ENCODE measurements around the gene ZNF552.
A peak's percentile ranks its signal among the peaks of the same experiment; 100 is the strongest.

- TF ChIP-seq YY1 (IDR thresholded peaks at IDR 0.05; ENCODE audit: insufficient read depth, insufficient read length) (peak; percentile 80), SUZ12 (IDR thresholded peaks at IDR 0.05; ENCODE audit: extremely low read depth, insufficient read depth, insufficient read length) (no peak)
These were observed 15.4 kb upstream of the ZNF552 start, which contains the start of gene ZNF587B for GRCh38 chr19:57830071-57830602.

All from NT2/D1 (cell line).